RWPE2 (cell line): Measurements from ENCODE around the gene KIDINS220.

Experiments
- ATAC-seq: fragments of 200-7000 bp; cut with Tn5 transposase; 3 replicates; pipeline ENCODE4 v1.9.1; 2021; ENCODE audit warnings: low read depth
- DNase-seq: peaks from one replicate; pipeline ENCODE4 v3.0.0-alpha.2; 2020; ENCODE audit warnings: low spot score
- H3K27ac ChIP-seq: fragments of 450-650 bp; 2 replicates; pipeline ENCODE4 v1.5.1; 2017; ENCODE audit warnings: mild to moderate bottlenecking; ENCODE audit not compliant: poor library complexity, severe bottlenecking
- H3K27me3 ChIP-seq: fragments of 250-450 bp; sonication (Bioruptor Pico); 2 replicates; pipeline ENCODE4 v1.5.1; 2021; ENCODE audit warnings: mild to moderate bottlenecking, moderate library complexity; ENCODE audit not compliant: insufficient read depth, poor library complexity, severe bottlenecking
- H3K36me3 ChIP-seq: fragments of 250-450 bp; sonication (Bioruptor Pico); 2 replicates; pipeline ENCODE4 v1.5.1; 2020; ENCODE audit warnings: low read depth, mild to moderate bottlenecking, moderate library complexity
- H3K4me1 ChIP-seq: fragments of 250-450 bp; sonication (Bioruptor Pico); 2 replicates; pipeline ENCODE4 v1.5.1; 2021; ENCODE audit warnings: mild to moderate bottlenecking, moderate library complexity; ENCODE audit not compliant: insufficient read depth, poor library complexity, severe bottlenecking
- H3K4me3 ChIP-seq: fragments of 250-450 bp; sonication (Bioruptor Pico); 2 replicates; pipeline ENCODE4 v1.5.1; 2021; ENCODE audit warnings: mild to moderate bottlenecking, moderate library complexity; ENCODE audit not compliant: severe bottlenecking
- H3K9me3 ChIP-seq: fragments of 250-450 bp; sonication (Bioruptor Pico); 2 replicates; pipeline ENCODE4 v1.5.1; 2021; ENCODE audit warnings: mild to moderate bottlenecking, moderate library complexity; ENCODE audit not compliant: severe bottlenecking
- TF ChIP-seq, protein P1 (sequence below): fragments of 450-650 bp; IDR thresholded peaks from one replicate; pipeline ENCODE4 v1.5.1; 2017; ENCODE audit warnings: mild to moderate bottlenecking, moderate library complexity; ENCODE audit not compliant: poor library complexity, severe bottlenecking

Gene KIDINS220

GRCh38 chr2:8774371-8774770, 63.0 kb downstream of the KIDINS220 start:
- TF ChIP-seq, protein P1, sequence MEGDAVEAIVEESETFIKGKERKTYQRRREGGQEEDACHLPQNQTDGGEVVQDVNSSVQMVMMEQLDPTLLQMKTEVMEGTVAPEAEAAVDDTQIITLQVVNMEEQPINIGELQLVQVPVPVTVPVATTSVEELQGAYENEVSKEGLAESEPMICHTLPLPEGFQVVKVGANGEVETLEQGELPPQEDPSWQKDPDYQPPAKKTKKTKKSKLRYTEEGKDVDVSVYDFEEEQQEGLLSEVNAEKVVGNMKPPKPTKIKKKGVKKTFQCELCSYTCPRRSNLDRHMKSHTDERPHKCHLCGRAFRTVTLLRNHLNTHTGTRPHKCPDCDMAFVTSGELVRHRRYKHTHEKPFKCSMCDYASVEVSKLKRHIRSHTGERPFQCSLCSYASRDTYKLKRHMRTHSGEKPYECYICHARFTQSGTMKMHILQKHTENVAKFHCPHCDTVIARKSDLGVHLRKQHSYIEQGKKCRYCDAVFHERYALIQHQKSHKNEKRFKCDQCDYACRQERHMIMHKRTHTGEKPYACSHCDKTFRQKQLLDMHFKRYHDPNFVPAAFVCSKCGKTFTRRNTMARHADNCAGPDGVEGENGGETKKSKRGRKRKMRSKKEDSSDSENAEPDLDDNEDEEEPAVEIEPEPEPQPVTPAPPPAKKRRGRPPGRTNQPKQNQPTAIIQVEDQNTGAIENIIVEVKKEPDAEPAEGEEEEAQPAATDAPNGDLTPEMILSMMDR = no peak

GRCh38 chr2:8767324-8767723, 70.1 kb downstream of the KIDINS220 start:
- Histone ChIP-seq H3K36me3 (peaks cover 8% of the 10 kb centered on the region; the same call in 1 of the 2 replicates), H3K4me3 (no peak overlapping the region), H3K27ac (no peak overlapping the region), H3K27me3 (no peaks in the 10 kb centered on the region), H3K9me3 (no peaks in the 10 kb centered on the region), H3K4me1 (no peaks in the 10 kb centered on the region)
- ATAC-seq (no peak), DNase-seq (no peak)
- TF ChIP-seq, protein P1 = no peak

More at GRCh38 chr2:8774371-8774770, 63.0 kb downstream of the KIDINS220 start:
- no peak for ATAC-seq
- Histone ChIP-seq H3K4me1 (no peaks in the 10 kb centered on the region), H3K36me3 (peaks cover 33% of the 10 kb centered on the region), H3K27ac (no peak overlapping the region), H3K9me3 (no peaks in the 10 kb centered on the region), H3K27me3 (no peaks in the 10 kb centered on the region), H3K4me3 (no peak overlapping the region)
- DNase-seq = no peak

DNA sequence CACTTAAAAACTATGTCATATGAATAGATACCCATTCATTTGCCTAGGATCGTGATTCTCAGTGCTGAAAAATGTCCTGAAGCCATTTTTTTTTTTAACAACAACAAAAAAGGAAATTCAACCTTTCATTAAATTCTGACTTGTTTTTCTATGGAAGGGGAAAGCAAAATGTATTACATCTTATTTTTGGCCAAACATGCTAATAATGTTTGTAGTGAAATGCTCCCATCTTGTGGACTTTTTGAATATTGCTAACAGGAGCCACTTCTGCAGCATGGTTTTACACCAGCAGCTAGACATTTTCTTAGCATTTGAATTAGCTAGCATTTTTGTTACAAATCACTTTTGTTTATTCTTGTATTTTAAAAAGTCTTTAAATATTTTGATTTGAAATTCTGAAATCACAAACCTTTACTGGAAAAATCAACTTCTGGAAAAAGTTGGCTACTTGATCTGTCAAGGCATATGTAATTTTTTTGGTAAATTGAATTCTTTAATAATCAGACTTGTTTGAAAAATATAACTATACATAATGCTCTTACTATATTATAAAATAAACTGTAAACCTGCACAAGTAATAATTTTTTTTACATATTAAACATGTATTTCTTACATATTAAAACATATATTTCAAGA, 75.8 kb downstream of the KIDINS220 start:
- no peaks in the 10 kb centered on the region for H3K9me3 ChIP-seq
- DNase-seq = no peak
- TF ChIP-seq, protein P1 = peak; percentile 61
- H3K4me1 ChIP-seq = no peaks in the 10 kb centered on the region
- no peaks in the 10 kb centered on the region for H3K27me3 ChIP-seq
- ATAC-seq = no peak
- H3K27ac ChIP-seq = no peak overlapping the region
- no peaks in the 10 kb centered on the region; the same call in 1 of the 2 replicates for H3K36me3 ChIP-seq
- H3K4me3 ChIP-seq = no peak overlapping the region

DNA sequence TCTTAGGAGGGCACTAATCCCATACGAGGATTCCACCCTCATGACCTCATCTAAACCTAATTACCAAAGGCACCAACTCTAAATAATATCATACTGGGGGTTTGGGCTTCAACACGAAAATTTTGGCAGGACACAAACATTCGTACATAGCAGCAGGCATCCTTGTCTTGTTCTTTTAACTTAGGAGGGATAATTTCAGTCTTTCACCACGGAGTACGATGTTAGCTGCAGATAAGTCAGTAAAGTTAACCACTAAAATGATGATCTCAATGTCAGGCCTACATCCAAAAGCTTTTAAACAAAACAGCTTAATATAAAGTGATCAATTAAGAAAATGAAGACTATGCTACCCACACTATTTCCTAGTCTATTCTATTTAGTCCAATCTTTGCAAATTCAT, 80.7 kb downstream of the KIDINS220 start:
- Histone ChIP-seq H3K36me3 (no peaks in the 10 kb centered on the region; the same call in none of the 2 replicates), H3K27ac (no peak overlapping the region), H3K9me3 (no peaks in the 10 kb centered on the region), H3K4me1 (no peaks in the 10 kb centered on the region), H3K4me3 (no peak overlapping the region), H3K27me3 (no peaks in the 10 kb centered on the region)
- DNase-seq (no peak), ATAC-seq (no peak)
- TF ChIP-seq, protein P1 = no peak

- no peak for ATAC-seq
- no peaks in the 10 kb centered on the region for H3K9me3 ChIP-seq
- no peaks in the 10 kb centered on the region for H3K4me1 ChIP-seq
- no peaks in the 10 kb centered on the region for H3K27me3 ChIP-seq
- H3K27ac ChIP-seq = no peak overlapping the region
- TF ChIP-seq, protein P1 = no peak
- H3K4me3 ChIP-seq = no peak overlapping the region
- no peaks in the 10 kb centered on the region; the same call in none of the 2 replicates for H3K36me3 ChIP-seq
- DNase-seq = no peak
These were observed 81.2 kb downstream of the KIDINS220 start for GRCh38 chr2:8756230-8756629.
